ENCODE results near the gene ATG16L1. TPM values are rescaled to one million over a fixed set of nuclear protein-coding genes. Genes with fewer than 3 reads are reported as not detected.

Gene ATG16L1
- total RNA-seq, 2 donors from 2014 or later, result 58.3 to 67.7 TPM

GRCh38 chr2:233289648-233290047 lies 38.2 kb downstream of the ATG16L1 start:
- intact Hi-C loops (cut with DNase I), result no loop called here
- TF ChIP-seq POLR2A (IDR thresholded peaks at IDR 0.05) (no peak), POLR2AphosphoS5 (IDR thresholded peaks at IDR 0.05) (no peak), CTCF (IDR thresholded peaks at IDR 0.05) (no peak)
- Histone ChIP-seq H3K27ac (peak overlapping the region; percentile 85 to 89), H3K9me3 (no peaks in the 10 kb centered on the region), H3K36me3 (peaks cover 0 to 31% of the 10 kb centered on the region in 2 donors), H3K4me1 (replicated peaks) (peaks cover 8% of the 10 kb centered on the region), H3K27me3 (replicated peaks; ENCODE audit: insufficient read depth) (no peaks in the 10 kb centered on the region), H3K4me3 (no peak overlapping the region)
- 66% methylated on average over 12 of the region's 12 CpGs for WGBS
- DNase-seq (ENCODE audit: low spot score), result peak; percentile 33

DNA sequence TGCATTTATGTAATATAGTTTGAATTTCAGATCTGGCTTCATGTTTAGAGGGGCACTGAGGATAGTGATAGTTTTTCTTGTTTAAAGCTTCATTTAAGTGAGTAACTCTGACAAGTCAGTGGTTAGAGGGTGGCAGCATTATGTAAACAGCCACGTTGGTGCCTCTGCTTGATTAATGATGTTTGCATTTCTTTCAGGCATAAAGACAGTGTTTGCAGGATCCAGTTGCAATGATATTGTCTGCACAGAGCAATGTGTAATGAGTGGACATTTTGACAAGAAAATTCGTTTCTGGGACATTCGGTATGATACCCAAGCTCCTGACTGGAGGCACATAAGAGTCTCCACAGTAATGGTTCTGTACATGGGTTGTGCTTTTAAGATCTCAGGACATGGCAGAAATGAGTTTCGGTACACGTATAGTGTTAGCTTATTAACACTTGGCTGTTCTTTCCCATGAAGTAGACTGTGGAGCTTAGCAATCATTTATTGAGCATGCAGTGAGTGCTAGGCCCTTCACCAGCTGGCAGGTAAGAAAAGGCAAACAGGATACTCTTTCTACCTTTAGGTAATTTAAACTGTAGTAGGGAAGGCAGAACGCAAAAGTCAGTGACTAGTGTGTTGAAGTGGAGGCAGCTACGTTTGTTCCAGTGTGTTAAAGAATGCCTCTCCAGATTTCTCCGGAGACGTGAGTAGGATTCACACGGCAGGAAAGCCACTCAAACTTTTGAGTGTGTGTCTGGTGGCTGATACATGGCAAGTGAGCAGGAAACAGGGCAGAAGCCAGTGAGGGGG lies 38.8 kb downstream of the ATG16L1 start:
- Histone ChIP-seq H3K27ac (peak overlapping the region; percentile 85 to 89), H3K9me3 (no peaks in the 10 kb centered on the region), H3K27me3 (replicated peaks; ENCODE audit: insufficient read depth) (no peaks in the 10 kb centered on the region), H3K4me3 (no peak overlapping the region), H3K36me3 (peaks cover 0 to 33% of the 10 kb centered on the region in 2 donors), H3K4me1 (replicated peaks) (peaks cover 8% of the 10 kb centered on the region)
- no peak for TF ChIP-seq POLR2A (IDR thresholded peaks at IDR 0.05)
- TF ChIP-seq POLR2AphosphoS5 (IDR thresholded peaks at IDR 0.05), result peak; percentile 50
- no peak for TF ChIP-seq CTCF (IDR thresholded peaks at IDR 0.05)
- peak; percentile 45 for DNase-seq (ENCODE audit: low spot score)
- intact Hi-C loops (cut with DNase I), result no loop called here
- 54% methylated on average over 10 of the region's 10 CpGs for WGBS

GRCh38 chr2:233295891-233296290 lies 44.4 kb downstream of the ATG16L1 start:
- Histone ChIP-seq H3K4me3 (no peak overlapping the region), H3K9me3 (no peaks in the 10 kb centered on the region), H3K4me1 (replicated peaks) (peaks cover 4% of the 10 kb centered on the region), H3K27ac (no peak overlapping the region), H3K36me3 (peaks cover 0 to 27% of the 10 kb centered on the region in 2 donors), H3K27me3 (replicated peaks; ENCODE audit: insufficient read depth) (no peaks in the 10 kb centered on the region)
- TF ChIP-seq POLR2A (IDR thresholded peaks at IDR 0.05), result no peak
- TF ChIP-seq CTCF (IDR thresholded peaks at IDR 0.05), result no peak
- no peak for TF ChIP-seq POLR2AphosphoS5 (IDR thresholded peaks at IDR 0.05)
- WGBS, result 84% methylated on average over 5 of the region's 5 CpGs
- intact Hi-C loops (cut with DNase I), result no loop called here
- DNase-seq (ENCODE audit: low spot score), result no peak

- WGBS, result 77% methylated on average over 7 of the region's 7 CpGs
- Histone ChIP-seq H3K27me3 (replicated peaks; ENCODE audit: insufficient read depth) (no peaks in the 10 kb centered on the region), H3K9me3 (no peaks in the 10 kb centered on the region), H3K4me1 (replicated peaks) (no peaks in the 10 kb centered on the region), H3K27ac (no peak overlapping the region), H3K4me3 (no peak overlapping the region), H3K36me3 (peaks cover 0 to 17% of the 10 kb centered on the region in 2 donors)
- intact Hi-C loops (cut with DNase I), result no loop called here
- no peak for TF ChIP-seq CTCF (IDR thresholded peaks at IDR 0.05)
- no peak for TF ChIP-seq POLR2AphosphoS5 (IDR thresholded peaks at IDR 0.05)
- no peak for TF ChIP-seq POLR2A (IDR thresholded peaks at IDR 0.05)
- no peak for DNase-seq (ENCODE audit: low spot score)
These were observed 45.6 kb downstream of the ATG16L1 start for GRCh38 chr2:233297076-233297475.

- H3K9me3 ChIP-seq, result no peaks in the 10 kb centered on the region
- H3K36me3 ChIP-seq, result no peaks in the 10 kb centered on the region
- H3K4me3 ChIP-seq, result no peak overlapping the region
- TF ChIP-seq POLR2A (IDR thresholded peaks at IDR 0.05) (no peak), CTCF (IDR thresholded peaks at IDR 0.05) (no peak), POLR2AphosphoS5 (IDR thresholded peaks at IDR 0.05) (no peak)
- H3K4me1 ChIP-seq (replicated peaks), result no peaks in the 10 kb centered on the region
- no peaks in the 10 kb centered on the region for H3K27me3 ChIP-seq (replicated peaks; ENCODE audit: insufficient read depth)
- DNase-seq (ENCODE audit: low spot score), result no peak
- H3K27ac ChIP-seq, result no peak overlapping the region
- WGBS, result 87% methylated on average over 4 of the region's 4 CpGs
- intact Hi-C loops (cut with DNase I), result no loop called here
These were observed 48.9 kb downstream of the ATG16L1 start for GRCh38 chr2:233300401-233300800.

Data from prostate gland (tissue), 2 donors.